Stomach smooth muscle (tissue), 2 donors: ENCODE measurements around the gene SBDS.
"Not testable (repeated sequence)": the region's sequence is repeated elsewhere in the genome, so short reads cannot be mapped to it uniquely, and the experiment has no call there.

Experiments used
- H3K27ac ChIP-seq: one replicate; pipeline ENCODE4 v1.7.0; 2013; ENCODE audit warnings: mild to moderate bottlenecking, low read length, inconsistent platforms
- H3K27me3 ChIP-seq, 2 donors: one replicate each; pipeline ENCODE4 v1.7.0; 2013; ENCODE audit warnings: low read length in 2 of 2; ENCODE audit not compliant: insufficient read depth in 2 of 2, control insufficient read depth in 1 of 2
- H3K36me3 ChIP-seq, 2 donors: one replicate each; pipeline ENCODE4 v1.7.0; 2013; ENCODE audit warnings: low read length in 2 of 2; ENCODE audit not compliant: control insufficient read depth in 2 of 2, insufficient read depth in 2 of 2
- H3K4me1 ChIP-seq: one replicate; pipeline ENCODE4 v1.7.0; 2013; ENCODE audit warnings: low read length; ENCODE audit not compliant: control insufficient read depth, insufficient read depth
- H3K4me3 ChIP-seq, 2 donors: one replicate each; pipeline ENCODE4 v1.7.0; 2013; ENCODE audit warnings: low read length in 2 of 2
- H3K9ac ChIP-seq, 2 donors: one replicate each; pipeline ENCODE4 v1.7.0; 2013; ENCODE audit warnings: low read length in 2 of 2, mild to moderate bottlenecking in 1 of 2
- H3K9me3 ChIP-seq, 2 donors: one replicate each; pipeline ENCODE4 v1.7.0; 2013; ENCODE audit warnings: low read length in 2 of 2; ENCODE audit not compliant: control insufficient read depth in 2 of 2
- donor health status: healthy.
- donor health status: Pancreatic carcinoma.

The SBDS gene

DNA sequence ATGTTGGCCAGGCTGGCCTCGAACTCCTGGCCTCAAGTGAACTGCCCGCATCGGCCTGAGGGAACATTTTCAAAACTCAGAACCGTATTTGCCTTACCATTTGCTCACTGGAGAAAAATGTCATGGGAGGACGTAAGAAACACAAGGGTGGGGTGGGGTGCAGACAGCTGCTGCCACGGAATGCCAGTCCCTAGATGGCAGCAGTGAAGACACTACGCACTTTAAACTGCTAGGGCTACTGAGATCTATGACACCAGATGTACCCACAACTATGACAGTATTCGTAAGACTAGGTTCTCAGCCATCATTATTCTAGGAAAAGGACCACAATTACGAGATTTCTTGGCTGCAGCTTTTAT, 716 bp downstream of the SBDS start:
- not testable (repeated sequence) for H3K4me1 ChIP-seq, H3K27me3 ChIP-seq, H3K9me3 ChIP-seq
- Histone ChIP-seq H3K4me3 (peak overlapping the region; percentile 85 to 87), H3K27ac (peak overlapping the region; percentile 98), H3K36me3 (peaks cover 9 to 14% of the 10 kb centered on the region in 2 donors), H3K9ac (peak overlapping the region; percentile 97)

DNA sequence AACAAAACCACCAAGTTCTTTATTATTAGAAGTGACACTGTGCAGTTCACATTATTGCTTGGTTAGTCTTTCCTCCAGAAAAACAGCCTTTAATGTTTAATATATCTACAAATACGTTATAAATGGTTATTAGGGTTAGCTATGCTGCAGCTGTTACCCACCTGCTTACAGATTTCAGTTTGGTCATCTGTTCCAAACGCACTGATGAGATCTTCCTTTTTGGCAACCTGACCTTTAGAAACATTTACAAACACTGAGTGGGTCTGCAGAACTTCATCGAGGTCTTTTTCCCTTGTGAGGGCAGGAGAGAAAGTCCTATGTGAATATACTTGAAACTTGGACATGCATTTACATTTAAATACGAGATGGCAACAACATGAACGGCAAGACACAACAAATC, 1.3 kb downstream of the SBDS start:
- Histone ChIP-seq H3K27ac (peak overlapping the region; percentile 98), H3K4me3 (peak overlapping the region; percentile 85 to 87), H3K9ac (peak overlapping the region; percentile 97), H3K36me3 (peaks cover 10 to 14% of the 10 kb centered on the region in 2 donors)
- not testable (repeated sequence) for H3K9me3 ChIP-seq, H3K27me3 ChIP-seq, H3K4me1 ChIP-seq

DNA sequence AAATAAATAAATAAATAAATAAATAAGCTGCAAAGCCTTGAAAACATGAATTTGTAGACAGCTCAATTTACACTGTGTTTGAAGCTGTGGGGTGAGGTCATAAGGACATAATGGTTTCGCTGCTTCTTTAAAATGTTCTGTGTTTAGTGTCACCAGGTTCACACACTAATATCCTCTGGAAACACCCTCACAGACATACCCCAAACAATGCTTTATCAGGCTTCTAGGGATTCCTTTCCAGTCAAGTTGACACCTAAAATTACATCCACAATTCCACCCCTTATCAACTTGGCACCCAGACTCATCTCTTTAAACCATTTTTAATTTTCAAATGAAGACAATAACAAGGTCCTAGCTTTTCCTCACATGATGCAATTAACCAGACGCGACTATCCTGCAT, 5.8 kb downstream of the SBDS start:
- not testable (repeated sequence) for H3K9me3 ChIP-seq, H3K9ac ChIP-seq, H3K27ac ChIP-seq, H3K4me1 ChIP-seq, H3K4me3 ChIP-seq, H3K27me3 ChIP-seq
- peaks cover 22 to 27% of the 10 kb centered on the region in 2 donors for H3K36me3 ChIP-seq

- H3K27ac ChIP-seq, H3K36me3 ChIP-seq, H3K9me3 ChIP-seq, H3K4me3 ChIP-seq, H3K9ac ChIP-seq, H3K27me3 ChIP-seq, H3K4me1 ChIP-seq: not testable (repeated sequence)
Observed at GRCh38 chr7:66980336-66980735, 15.1 kb downstream of the SBDS start.

GRCh38 chr7:66979013-66979412, 16.4 kb downstream of the SBDS start:
- H3K27me3 ChIP-seq, H3K4me3 ChIP-seq, H3K9me3 ChIP-seq, H3K4me1 ChIP-seq, H3K27ac ChIP-seq, H3K9ac ChIP-seq, H3K36me3 ChIP-seq: not testable (repeated sequence)

DNA sequence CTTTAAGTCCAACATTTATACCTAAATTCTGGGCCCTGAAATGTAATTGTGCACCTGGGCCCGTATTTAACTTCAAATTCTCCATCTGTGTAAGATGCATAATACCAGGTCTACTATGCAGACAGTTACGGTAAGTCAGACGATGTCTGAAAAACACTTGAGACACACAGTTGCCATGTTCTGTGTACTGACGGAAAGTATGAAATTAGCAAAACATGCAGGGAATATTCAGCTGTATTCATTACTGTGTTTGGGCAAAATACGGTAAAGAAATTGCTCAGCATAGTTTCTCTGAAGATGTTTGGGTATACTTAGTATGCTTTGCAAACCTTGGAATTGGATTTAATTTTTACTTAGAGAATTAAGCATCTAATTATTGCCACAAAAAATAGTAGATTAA, 17.1 kb downstream of the SBDS start:
- H3K4me1 ChIP-seq, H3K9ac ChIP-seq, H3K9me3 ChIP-seq, H3K27me3 ChIP-seq, H3K4me3 ChIP-seq, H3K27ac ChIP-seq, H3K36me3 ChIP-seq: not testable (repeated sequence)

GRCh38 chr7:66974986-66975590, 20.3 kb downstream of the SBDS start:
- Histone ChIP-seq H3K9me3 (no peaks in the 10 kb centered on the region), H3K36me3 (no peaks in the 10 kb centered on the region), H3K4me1 (no peaks in the 10 kb centered on the region), H3K9ac (no peak overlapping the region), H3K4me3 (no peak overlapping the region), H3K27ac (no peak overlapping the region), H3K27me3 (no peaks in the 10 kb centered on the region)

GRCh38 chr7:66970310-66970709, 25.1 kb downstream of the SBDS start:
- no peaks in the 10 kb centered on the region for H3K9me3 ChIP-seq
- no peak overlapping the region for H3K27ac ChIP-seq
- H3K4me3 ChIP-seq = no peak overlapping the region
- no peaks in the 10 kb centered on the region for H3K36me3 ChIP-seq
- H3K9ac ChIP-seq = no peak overlapping the region
- H3K27me3 ChIP-seq = no peaks in the 10 kb centered on the region
- no peaks in the 10 kb centered on the region for H3K4me1 ChIP-seq

DNA sequence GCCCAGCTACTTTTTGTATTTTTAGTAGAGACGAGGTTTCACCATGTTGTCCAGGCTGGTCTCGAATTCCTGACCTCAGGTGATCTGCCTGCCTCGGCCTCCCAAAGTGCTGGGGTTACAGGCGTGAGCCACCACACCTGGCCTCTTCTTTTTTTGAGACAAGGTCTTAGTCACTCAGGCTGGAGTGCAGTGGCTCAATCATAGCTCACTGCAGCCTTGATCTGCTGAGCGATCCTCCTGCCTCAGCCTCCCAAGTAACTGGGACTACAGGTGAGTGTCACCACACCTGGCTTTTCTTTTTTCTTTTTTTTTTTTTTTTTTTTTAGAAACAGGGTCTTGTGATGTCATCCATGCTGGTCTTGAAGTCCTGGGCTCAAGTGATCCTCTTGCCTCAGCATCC, 26.4 kb downstream of the SBDS start:
- H3K27me3 ChIP-seq, H3K36me3 ChIP-seq, H3K4me1 ChIP-seq, H3K4me3 ChIP-seq, H3K9me3 ChIP-seq, H3K9ac ChIP-seq, H3K27ac ChIP-seq: not testable (repeated sequence)

DNA sequence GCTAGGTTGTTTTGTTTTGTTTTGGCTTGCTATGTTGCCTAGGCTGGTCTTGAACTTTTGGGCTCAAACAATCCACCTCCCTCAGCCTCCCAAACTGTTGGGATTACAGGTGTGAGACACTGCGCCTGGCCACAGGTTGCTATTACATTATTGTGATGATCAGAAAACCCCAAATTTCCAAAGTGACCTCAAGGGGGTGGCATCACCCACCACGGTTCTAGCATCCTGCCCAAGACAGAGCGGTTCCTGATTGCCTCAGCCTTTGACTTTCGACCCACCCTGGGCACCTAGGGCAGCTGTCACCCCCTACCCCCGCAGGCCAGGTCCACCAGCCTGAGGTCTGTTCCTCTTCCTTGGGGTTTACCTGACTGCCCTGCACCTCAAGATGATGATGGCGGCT, 28.4 kb downstream of the SBDS start:
- H3K27ac ChIP-seq = no peak overlapping the region
- no peaks in the 10 kb centered on the region for H3K9me3 ChIP-seq
- H3K9ac ChIP-seq = no peak overlapping the region
- H3K27me3 ChIP-seq = no peaks in the 10 kb centered on the region
- H3K4me1 ChIP-seq = no peaks in the 10 kb centered on the region
- H3K36me3 ChIP-seq = no peaks in the 10 kb centered on the region
- H3K4me3 ChIP-seq = no peak overlapping the region

- Histone ChIP-seq H3K36me3 (peaks cover 0 to 3% of the 10 kb centered on the region in 2 donors), H3K9me3 (no peaks in the 10 kb centered on the region), H3K27me3 (no peaks in the 10 kb centered on the region), H3K9ac (no peak overlapping the region), H3K27ac (no peak overlapping the region), H3K4me1 (no peaks in the 10 kb centered on the region), H3K4me3 (no peak overlapping the region)
Observed at GRCh38 chr7:66964411-66964810, 31.0 kb downstream of the SBDS start.
